GM23338 (cell line): ENCODE data around the gene INO80B. TPM values are rescaled to one million over a fixed set of nuclear protein-coding genes. Genes with fewer than 3 reads are reported as not detected.

Experiments used
- polyA plus RNA-seq: library from polyadenylated mRNA; unstranded; fragments of >200 nt; fragmentation: Nextera tagmentation; extraction: Ambion mirVana; gene quantifications from 2 replicates; pipeline ENCODE4 v1.2.1, GENCODE V29; 2016
- total RNA-seq: library from RNA; depleted of rRNA; stranded (reverse); fragments of >200 nt; shearing (Covaris generic); gene quantifications from 2 replicates; pipeline ENCODE4 v1.2.3, GENCODE V29; 2014; rRNA removed

The INO80B gene
- total and polyA plus RNA-seq, 2 experiments from 2014 or later: 5.1 to 21.8 TPM

Other genes with a start within 250 kb of the INO80B start
- 0.24 and 0.89 TPM in 2 replicates for gene SLC4A5, start 111.7 kb upstream of the INO80B start, total RNA-seq
- gene SLC4A5, start 111.7 kb upstream of the INO80B start, polyA plus RNA-seq: 0.50 and 0.70 TPM in 2 replicates
- 131 and 145 TPM in 2 replicates for gene DCTN1, start 74.8 kb upstream of the INO80B start, total RNA-seq
- gene DCTN1, start 74.8 kb upstream of the INO80B start, polyA plus RNA-seq: 108 and 126 TPM in 2 replicates
- gene C2orf81, start 33.5 kb upstream of the INO80B start, total RNA-seq: 4.6 TPM in 2 replicates
- gene C2orf81, start 33.5 kb upstream of the INO80B start, polyA plus RNA-seq: 3.7 and 3.8 TPM in 2 replicates
- gene WDR54, start 33.4 kb upstream of the INO80B start, total RNA-seq: 41.3 and 41.6 TPM in 2 replicates
- gene WDR54, start 33.4 kb upstream of the INO80B start, polyA plus RNA-seq: 35.2 and 42.6 TPM in 2 replicates
- gene RTKN, start 13.2 kb upstream of the INO80B start, total RNA-seq: 42.8 and 50.0 TPM in 2 replicates
- 20.4 and 24.5 TPM in 2 replicates for gene RTKN, start 13.2 kb upstream of the INO80B start, polyA plus RNA-seq
- 52.4 and 64.4 TPM in 2 replicates for gene WBP1, start 3.4 kb downstream of the INO80B start, total RNA-seq
- gene WBP1, start 3.4 kb downstream of the INO80B start, polyA plus RNA-seq: 53.0 and 62.0 TPM in 2 replicates
- 56.5 and 61.6 TPM in 2 replicates for gene MOGS, start 10.3 kb downstream of the INO80B start, total RNA-seq
- 9.7 and 10.4 TPM in 2 replicates for gene MOGS, start 10.3 kb downstream of the INO80B start, polyA plus RNA-seq
- 7.7 and 8.2 TPM in 2 replicates for gene MRPL53, start 17.6 kb downstream of the INO80B start, total RNA-seq
- gene MRPL53, start 17.6 kb downstream of the INO80B start, polyA plus RNA-seq: 65.1 and 70.4 TPM in 2 replicates
- gene CCDC142, start 27.9 kb downstream of the INO80B start, total RNA-seq: 12.3 and 20.5 TPM in 2 replicates
- 5.1 and 5.8 TPM in 2 replicates for gene CCDC142, start 27.9 kb downstream of the INO80B start, polyA plus RNA-seq
- 29.2 and 29.6 TPM in 2 replicates for gene TTC31, start 28.0 kb downstream of the INO80B start, total RNA-seq
- gene TTC31, start 28.0 kb downstream of the INO80B start, polyA plus RNA-seq: 13.1 and 15.8 TPM in 2 replicates
- 0.24 TPM in 1 of 2 replicates, not detected in the other for gene LBX2, start 44.5 kb downstream of the INO80B start, total RNA-seq
- gene LBX2, start 44.5 kb downstream of the INO80B start, polyA plus RNA-seq: 0.57 and 0.82 TPM in 2 replicates
- 10.9 and 14.3 TPM in 2 replicates for gene PCGF1, start 52.6 kb downstream of the INO80B start, total RNA-seq
- gene PCGF1, start 52.6 kb downstream of the INO80B start, polyA plus RNA-seq: 13.1 and 13.4 TPM in 2 replicates
- 0.21 TPM in 1 of 2 replicates, not detected in the other for gene TLX2, start 59.4 kb downstream of the INO80B start, total RNA-seq
- 0.16 TPM in 1 of 2 replicates, not detected in the other for gene TLX2, start 59.4 kb downstream of the INO80B start, polyA plus RNA-seq
- 0.52 and 0.74 TPM in 2 replicates for gene DQX1, start 71.1 kb downstream of the INO80B start, total RNA-seq
- 0.32 and 0.54 TPM in 2 replicates for gene DQX1, start 71.1 kb downstream of the INO80B start, polyA plus RNA-seq
- gene AUP1, start 74.6 kb downstream of the INO80B start, total RNA-seq: 89.4 and 105 TPM in 2 replicates
- 98.7 and 101 TPM in 2 replicates for gene AUP1, start 74.6 kb downstream of the INO80B start, polyA plus RNA-seq
- 17.2 and 19.7 TPM in 2 replicates for gene HTRA2, start 74.8 kb downstream of the INO80B start, total RNA-seq
- gene HTRA2, start 74.8 kb downstream of the INO80B start, polyA plus RNA-seq: 17.8 and 19.5 TPM in 2 replicates
- 12.2 and 14.9 TPM in 2 replicates for gene LOXL3, start 98.9 kb downstream of the INO80B start, total RNA-seq
- 4.4 and 4.7 TPM in 2 replicates for gene LOXL3, start 98.9 kb downstream of the INO80B start, polyA plus RNA-seq
- 14.6 and 15.5 TPM in 2 replicates for gene DOK1, start 99.6 kb downstream of the INO80B start, total RNA-seq
- 3.4 and 3.9 TPM in 2 replicates for gene DOK1, start 99.6 kb downstream of the INO80B start, polyA plus RNA-seq
- gene M1AP, start 193.2 kb downstream of the INO80B start, total RNA-seq: 5.2 and 12.1 TPM in 2 replicates
- 2.8 and 5.1 TPM in 2 replicates for gene M1AP, start 193.2 kb downstream of the INO80B start, polyA plus RNA-seq
- gene SEMA4F, start 199.2 kb downstream of the INO80B start, total RNA-seq: 3.2 and 13.0 TPM in 2 replicates
- gene SEMA4F, start 199.2 kb downstream of the INO80B start, polyA plus RNA-seq: 1.5 and 2.2 TPM in 2 replicates